Activated T-helper 1 cell treated with anti-CD3 and anti-CD28 coated beads, Interleukin-12 subunit alpha, Interleukin-12 subunit beta, Interleukin-2, Interleukin-4 antibody, amounts not matched to agents 30 ng/mL and 10 ng/mL and 1 ng/mL, durations not matched to agents 14 hours and 24 hours and 36 hours (primary cell): ENCODE data around the gene PCNX1. TPM values are rescaled to one million over a fixed set of nuclear protein-coding genes. Genes with fewer than 3 reads are reported as not detected.

Experiments used
- DNase-seq: peaks from one replicate; pipeline ENCODE4 v3.0.0; 2021; ENCODE audit warnings: low spot score
- H3K27ac Mint-ChIP-seq: one replicate; pipeline ENCODE4 v1.8.0; 2021; ENCODE audit warnings: mild to moderate bottlenecking, mixed read lengths
- H3K27me3 Mint-ChIP-seq: one replicate; pipeline ENCODE4 v1.8.0; 2022; ENCODE audit warnings: mild to moderate bottlenecking, moderate library complexity, mixed read lengths; ENCODE audit not compliant: insufficient read depth
- H3K36me3 Mint-ChIP-seq: one replicate; pipeline ENCODE4 v1.8.0; 2021; ENCODE audit warnings: low read depth, mixed read lengths
- H3K4me1 Mint-ChIP-seq: one replicate; pipeline ENCODE4 v1.8.0; 2021; ENCODE audit warnings: low read depth, mixed read lengths
- H3K4me3 Mint-ChIP-seq: one replicate; pipeline ENCODE4 v1.8.0; 2021; ENCODE audit warnings: mild to moderate bottlenecking, moderate library complexity, mixed read lengths
- H3K9me3 Mint-ChIP-seq: one replicate; pipeline ENCODE4 v1.8.0; 2021; ENCODE audit warnings: mixed read lengths
- intact Hi-C: fragments of 100-400 bp; cut with micrococcal nuclease; formaldehyde crosslinking; loops from one replicate; pipeline ENCODE4 v1.15.1; 2024
- total RNA-seq: library from RNA; stranded (reverse); gene quantifications from 2 replicates; pipeline ENCODE4 v1.2.3, GENCODE V29; 2022

Gene PCNX1
- total RNA-seq, 1 donor from 2014 or later = 37.9 TPM

GRCh38 chr14:71021347-71022011 is 114.2 kb downstream of the PCNX1 start:
- Mint-ChIP-seq H3K4me1 (peaks cover 33% of the 10 kb centered on the region), H3K4me3 (no peak overlapping the region), H3K27me3 (no peaks in the 10 kb centered on the region), H3K9me3 (peaks cover 14% of the 10 kb centered on the region), H3K36me3 (peaks cover 48% of the 10 kb centered on the region), H3K27ac (peak overlapping the region; percentile 80)
- intact Hi-C loops = loop anchor here (2.0 to 5.0 kb wide), 4 partner anchors 134 to 536 kb away; no protein-coding TSS in a partner anchor
- DNase-seq = no peak

- peaks cover 44% of the 10 kb centered on the region for H3K36me3 Mint-ChIP-seq
- H3K27me3 Mint-ChIP-seq = no peaks in the 10 kb centered on the region
- H3K27ac Mint-ChIP-seq = no peak overlapping the region
- no peak overlapping the region for H3K4me3 Mint-ChIP-seq
- H3K9me3 Mint-ChIP-seq = peaks cover 14% of the 10 kb centered on the region
- DNase-seq = no peak
- H3K4me1 Mint-ChIP-seq = peaks cover 33% of the 10 kb centered on the region
- intact Hi-C loops = loop anchor here (2.0 to 5.0 kb wide), 4 partner anchors 135 to 535 kb away; no protein-coding TSS in a partner anchor
Measured at GRCh38 chr14:71022012-71022869, 115.0 kb downstream of the PCNX1 start.

- Mint-ChIP-seq H3K36me3 (peaks cover 48% of the 10 kb centered on the region), H3K9me3 (peaks cover 14% of the 10 kb centered on the region), H3K27ac (no peak overlapping the region), H3K27me3 (no peaks in the 10 kb centered on the region), H3K4me1 (peaks cover 33% of the 10 kb centered on the region), H3K4me3 (peak overlapping the region; percentile 26)
- DNase-seq = no peak
- intact Hi-C loops = loop anchor here (2.0 to 5.0 kb wide), 4 partner anchors 136 to 534 kb away; no protein-coding TSS in a partner anchor
Measured at GRCh38 chr14:71022939-71023338, 115.7 kb downstream of the PCNX1 start.

GRCh38 chr14:71029236-71029781 is 122.0 kb downstream of the PCNX1 start:
- Mint-ChIP-seq H3K27ac (no peak overlapping the region), H3K9me3 (no peaks in the 10 kb centered on the region), H3K27me3 (no peaks in the 10 kb centered on the region), H3K36me3 (peaks cover 39% of the 10 kb centered on the region), H3K4me3 (no peak overlapping the region), H3K4me1 (no peaks in the 10 kb centered on the region)
- DNase-seq = no peak
- intact Hi-C loops = no loop called here

GRCh38 chr14:71031000-71031399 is 123.7 kb downstream of the PCNX1 start:
- H3K36me3 Mint-ChIP-seq = peaks cover 45% of the 10 kb centered on the region
- H3K27me3 Mint-ChIP-seq = no peaks in the 10 kb centered on the region
- H3K9me3 Mint-ChIP-seq = no peaks in the 10 kb centered on the region
- no peaks in the 10 kb centered on the region for H3K4me1 Mint-ChIP-seq
- H3K27ac Mint-ChIP-seq = no peak overlapping the region
- intact Hi-C loops = no loop called here
- no peak for DNase-seq
- H3K4me3 Mint-ChIP-seq = no peak overlapping the region

GRCh38 chr14:71036433-71036832 is 129.2 kb downstream of the PCNX1 start:
- Mint-ChIP-seq H3K9me3 (peaks cover 16% of the 10 kb centered on the region), H3K27ac (no peak overlapping the region), H3K36me3 (peaks cover 59% of the 10 kb centered on the region), H3K27me3 (no peaks in the 10 kb centered on the region), H3K4me3 (no peak overlapping the region), H3K4me1 (no peaks in the 10 kb centered on the region)
- intact Hi-C loops = no loop called here
- DNase-seq = no peak

DNA sequence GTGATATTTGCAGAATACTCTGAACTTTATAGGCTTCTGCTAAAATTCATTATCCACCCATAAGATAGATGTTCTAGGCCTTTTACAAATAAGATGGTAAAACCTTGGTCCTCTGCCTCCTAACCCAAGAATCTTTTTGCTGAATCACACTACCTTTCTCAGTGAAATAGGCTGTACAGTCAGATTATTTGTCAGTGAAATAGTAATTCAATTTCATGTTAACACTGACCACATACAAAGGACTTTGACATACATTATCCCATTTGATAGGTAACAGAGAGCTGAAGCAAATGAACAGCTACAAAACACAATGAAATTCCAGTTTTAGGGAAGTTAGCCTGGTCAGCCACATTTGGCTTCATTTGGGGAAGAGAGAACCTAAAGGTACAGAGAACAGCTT is 141.1 kb downstream of the PCNX1 start:
- H3K27me3 Mint-ChIP-seq = no peaks in the 10 kb centered on the region
- intact Hi-C loops = no loop called here
- DNase-seq = no peak
- peaks cover 36% of the 10 kb centered on the region for H3K36me3 Mint-ChIP-seq
- H3K9me3 Mint-ChIP-seq = peaks cover 8% of the 10 kb centered on the region
- no peak overlapping the region for H3K27ac Mint-ChIP-seq
- H3K4me3 Mint-ChIP-seq = no peak overlapping the region
- no peaks in the 10 kb centered on the region for H3K4me1 Mint-ChIP-seq

DNA sequence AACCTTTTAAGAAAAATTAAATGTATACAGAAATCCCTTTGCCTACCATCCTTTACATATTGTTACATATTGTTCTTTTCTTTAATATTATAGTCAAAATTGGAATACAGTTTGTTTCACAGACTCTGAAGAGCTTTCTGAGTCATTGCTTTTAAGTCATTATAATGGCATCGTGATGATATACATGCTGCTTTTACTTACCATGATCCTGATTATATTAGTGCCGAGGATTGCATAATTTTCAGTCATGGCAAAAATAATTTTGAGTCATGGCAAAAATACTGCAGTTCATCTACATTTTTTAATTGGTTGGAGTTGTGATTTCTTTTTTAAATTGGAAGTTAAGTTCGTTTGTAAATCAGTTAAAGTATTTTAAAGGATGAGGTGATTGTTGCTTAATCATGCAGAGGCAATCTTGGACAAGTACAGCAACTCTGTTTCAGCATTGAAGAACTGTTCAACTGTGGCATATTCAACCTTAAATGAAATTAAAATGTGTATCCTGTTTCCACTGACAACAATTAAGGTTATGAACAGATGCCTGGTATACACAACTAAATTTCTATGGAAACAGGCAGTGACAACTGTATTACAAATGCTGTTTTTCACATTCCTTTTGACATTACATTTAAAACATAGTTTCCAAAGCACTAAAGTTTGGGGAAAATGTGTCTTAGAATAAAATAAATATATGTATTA is 142.3 kb downstream of the PCNX1 start:
- Mint-ChIP-seq H3K27ac (no peak overlapping the region), H3K9me3 (no peaks in the 10 kb centered on the region), H3K4me3 (no peak overlapping the region), H3K27me3 (no peaks in the 10 kb centered on the region), H3K36me3 (peaks cover 29% of the 10 kb centered on the region), H3K4me1 (no peaks in the 10 kb centered on the region)
- no peak for DNase-seq
- intact Hi-C loops = loop anchor here (1.0 kb wide), 1 partner anchor 704 kb away; no protein-coding TSS in a partner anchor

DNA sequence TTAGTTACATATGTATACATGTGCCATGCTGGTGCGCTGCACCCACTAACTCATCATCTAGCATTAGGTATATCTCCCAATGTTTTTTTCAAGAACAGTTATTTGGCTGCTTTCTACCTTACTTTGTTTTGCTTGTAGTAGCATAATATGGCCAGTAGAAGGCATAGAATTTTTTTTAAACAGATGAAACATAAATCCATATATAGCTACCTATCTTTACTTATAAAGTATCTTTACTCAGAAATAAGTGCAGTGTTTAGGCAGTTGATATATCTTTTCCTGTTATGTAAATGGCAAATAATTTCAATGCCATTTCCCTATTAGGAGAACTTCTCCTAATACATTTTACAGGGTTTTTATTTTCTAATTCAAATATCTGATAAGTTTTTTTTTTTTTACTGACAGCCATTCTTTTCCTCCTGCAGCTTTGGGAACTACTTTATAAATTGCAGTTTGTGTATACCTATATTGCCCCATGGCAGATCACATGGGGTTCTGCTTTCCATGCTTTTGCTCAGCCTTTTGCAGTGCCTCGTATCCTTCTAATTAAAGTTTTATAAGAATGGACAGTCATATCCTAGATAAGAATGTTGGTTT is 143.1 kb downstream of the PCNX1 start:
- intact Hi-C loops = loop anchor here (1.0 kb wide), 1 partner anchor 703 kb away; no protein-coding TSS in a partner anchor
- Mint-ChIP-seq H3K9me3 (no peaks in the 10 kb centered on the region), H3K27ac (no peak overlapping the region)

DNA sequence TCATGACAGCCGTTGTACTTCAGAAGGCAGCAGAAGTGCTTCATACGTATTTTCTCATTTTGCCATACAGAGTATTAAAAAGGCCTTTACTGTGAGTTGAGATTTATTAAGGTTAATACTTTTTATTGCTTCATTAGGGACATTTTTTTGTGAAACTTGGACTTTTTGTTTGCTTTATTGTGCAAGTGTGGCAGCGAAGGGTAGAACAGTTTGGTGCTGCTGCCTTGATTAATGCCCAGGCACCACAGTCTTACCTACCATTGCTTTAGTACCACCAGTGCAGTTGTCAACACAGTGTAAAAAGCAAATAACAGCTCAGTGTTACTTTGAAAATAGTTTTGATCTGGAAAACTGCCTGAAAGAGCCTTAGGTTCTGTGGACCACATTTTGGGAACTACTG is 147.4 kb downstream of the PCNX1 start:
- no peaks in the 10 kb centered on the region for H3K27me3 Mint-ChIP-seq
- intact Hi-C loops = no loop called here
- H3K4me1 Mint-ChIP-seq = no peaks in the 10 kb centered on the region
- no peak overlapping the region for H3K27ac Mint-ChIP-seq
- H3K9me3 Mint-ChIP-seq = no peaks in the 10 kb centered on the region
- peaks cover 26% of the 10 kb centered on the region for H3K36me3 Mint-ChIP-seq
- H3K4me3 Mint-ChIP-seq = no peak overlapping the region
- DNase-seq = no peak

More for the DNA sequence above, 143.1 kb downstream of the PCNX1 start:
- Mint-ChIP-seq H3K4me1 (no peaks in the 10 kb centered on the region), H3K36me3 (peaks cover 26% of the 10 kb centered on the region), H3K27me3 (no peaks in the 10 kb centered on the region), H3K4me3 (no peak overlapping the region)
- no peak for DNase-seq

- H3K27me3 Mint-ChIP-seq = no peaks in the 10 kb centered on the region
- intact Hi-C loops = no loop called here
- H3K4me1 Mint-ChIP-seq = no peaks in the 10 kb centered on the region
- peaks cover 37% of the 10 kb centered on the region for H3K36me3 Mint-ChIP-seq
- DNase-seq = no peak
- no peak overlapping the region for H3K27ac Mint-ChIP-seq
- no peaks in the 10 kb centered on the region for H3K9me3 Mint-ChIP-seq
- H3K4me3 Mint-ChIP-seq = no peak overlapping the region
Measured at GRCh38 chr14:71056168-71056567, 148.9 kb downstream of the PCNX1 start.

DNA sequence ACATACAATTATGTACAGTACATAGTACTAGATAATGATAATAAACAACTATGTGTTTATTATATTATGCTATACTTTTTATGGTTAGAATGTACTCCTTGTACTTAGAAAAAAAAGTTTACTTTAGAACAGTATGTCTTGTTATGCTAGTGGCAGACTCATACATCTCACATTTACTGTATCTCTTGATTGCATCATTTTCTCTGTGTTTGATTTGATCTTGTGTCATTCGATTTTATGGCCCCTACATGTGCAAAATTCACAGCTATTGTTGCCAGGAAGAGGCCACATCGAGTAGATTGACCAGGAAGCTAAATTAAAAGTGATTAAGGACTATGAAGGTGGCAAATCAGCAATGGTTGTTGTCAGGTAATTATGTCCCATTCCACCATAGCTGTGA is 153.0 kb downstream of the PCNX1 start:
- intact Hi-C loops = no loop called here
- Mint-ChIP-seq H3K27me3 (no peaks in the 10 kb centered on the region), H3K4me1 (no peaks in the 10 kb centered on the region), H3K4me3 (no peak overlapping the region), H3K36me3 (peaks cover 46% of the 10 kb centered on the region), H3K27ac (no peak overlapping the region), H3K9me3 (peaks cover 3% of the 10 kb centered on the region)
- no peak for DNase-seq
